ENCODE measurements around the gene ZNF750.

ZNF750 gene

GRCh38 chr17:82859431-82860403 is 19.9 kb upstream of the ZNF750 start:
- peak; percentile 64 for DNase-seq

- DNase-seq: peak; percentile 35
These were observed 18.7 kb upstream of the ZNF750 start for GRCh38 chr17:82858376-82859126.

- DNase-seq: no peak
These were observed 16.5 kb upstream of the ZNF750 start for GRCh38 chr17:82856361-82856760.

- DNase-seq: no peak
These were observed 14.4 kb upstream of the ZNF750 start for GRCh38 chr17:82854226-82854625.

- DNase-seq: no peak
These were observed 11.6 kb upstream of the ZNF750 start for GRCh38 chr17:82851381-82851780.

GRCh38 chr17:82849076-82849945 is 9.5 kb upstream of the ZNF750 start:
- DNase-seq: no peak

- DNase-seq: peak; percentile 59
These were observed 8.3 kb upstream of the ZNF750 start for GRCh38 chr17:82848022-82848592.

- DNase-seq: no peak
These were observed 6.4 kb upstream of the ZNF750 start for GRCh38 chr17:82846061-82846691.

GRCh38 chr17:82845163-82845807 is 5.5 kb upstream of the ZNF750 start:
- no peak for DNase-seq

- DNase-seq: no peak
These were observed 5.0 kb upstream of the ZNF750 start for GRCh38 chr17:82844796-82845162.

- DNase-seq: no peak
These were observed 4.3 kb upstream of the ZNF750 start for GRCh38 chr17:82843904-82844680.

GRCh38 chr17:82841921-82842596 is 2.2 kb upstream of the ZNF750 start:
- DNase-seq: no peak

- DNase-seq: no peak
These were observed 609 bp upstream of the ZNF750 start for GRCh38 chr17:82840431-82840831.

GRCh38 chr17:82838386-82839063 is 1.3 kb downstream of the ZNF750 start:
- DNase-seq: no peak

GRCh38 chr17:82837586-82838320 is 2.1 kb downstream of the ZNF750 start:
- no peak for DNase-seq

GRCh38 chr17:82836823-82837357 is 2.9 kb downstream of the ZNF750 start:
- no peak for DNase-seq

- DNase-seq: no peak
These were observed 3.9 kb downstream of the ZNF750 start for GRCh38 chr17:82835766-82836512.

- no peak for DNase-seq
These were observed 4.7 kb downstream of the ZNF750 start for GRCh38 chr17:82835122-82835521.
